ENCODE data around the gene PVRIG.
"Not testable (repeated sequence)": the region's sequence is repeated elsewhere in the genome, so short reads cannot be mapped to it uniquely, and the experiment has no call there.

PVRIG gene

GRCh38 chr7:100190048-100190711 lies 29.6 kb upstream of the PVRIG start:
- peak; percentile 34 for TF ChIP-seq CTCF (IDR thresholded peaks at IDR 0.05; ENCODE audit: insufficient read depth, missing control alignments)
- DNase-seq (ENCODE audit: insufficient read length, low spot score) (no peak), FAIRE-seq (no peak)

DNA sequence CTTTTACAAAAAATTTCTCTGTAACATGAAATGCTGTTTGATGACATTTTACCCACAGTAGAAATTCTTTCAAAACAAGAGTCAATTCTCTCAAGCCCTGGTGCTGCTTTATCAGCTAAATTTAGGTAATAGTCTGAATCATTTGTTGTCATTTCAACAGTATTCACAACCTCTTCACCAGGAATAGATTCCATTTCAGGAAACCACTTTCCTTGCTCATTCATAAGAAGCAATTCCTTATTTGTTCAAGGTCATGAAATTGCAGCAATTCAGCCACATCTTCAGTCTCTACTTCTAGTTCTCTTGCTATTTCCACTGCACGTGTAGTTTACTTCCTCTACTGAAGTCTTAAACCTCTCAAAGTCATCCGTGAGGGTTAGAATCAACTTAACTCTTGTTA lies 28.0 kb upstream of the PVRIG start:
- no peak for TF ChIP-seq CTCF (IDR thresholded peaks at IDR 0.05; ENCODE audit: insufficient read depth, missing control alignments)
- DNase-seq (ENCODE audit: insufficient read length, low spot score) (no peak), FAIRE-seq (no peak)

GRCh38 chr7:100192281-100192862 lies 27.4 kb upstream of the PVRIG start:
- not testable (repeated sequence) for FAIRE-seq; DNase-seq (ENCODE audit: insufficient read length, low spot score)

DNA sequence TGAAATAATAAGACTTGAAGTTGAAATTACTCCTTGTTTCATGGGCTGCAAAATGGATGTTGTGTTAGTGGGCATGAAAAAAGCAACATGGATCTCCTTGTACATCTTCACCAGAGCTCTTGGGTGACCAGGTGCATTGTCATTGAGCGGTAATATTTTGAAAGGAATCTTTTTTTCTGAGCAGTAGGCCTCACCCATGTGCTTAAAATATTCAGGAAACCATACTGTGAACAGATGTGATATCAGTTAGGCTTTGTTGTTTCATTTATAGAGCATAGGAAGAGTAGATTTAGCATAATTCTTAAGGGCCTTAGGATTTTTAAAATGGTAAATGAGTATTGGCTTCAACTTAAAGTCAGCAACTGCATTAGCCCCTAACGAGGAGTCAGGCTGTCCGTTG lies 26.8 kb upstream of the PVRIG start:
- no peak for TF ChIP-seq CTCF (IDR thresholded peaks at IDR 0.05; ENCODE audit: insufficient read depth, missing control alignments)
- FAIRE-seq (no peak), DNase-seq (ENCODE audit: insufficient read length, low spot score) (no peak)

DNA sequence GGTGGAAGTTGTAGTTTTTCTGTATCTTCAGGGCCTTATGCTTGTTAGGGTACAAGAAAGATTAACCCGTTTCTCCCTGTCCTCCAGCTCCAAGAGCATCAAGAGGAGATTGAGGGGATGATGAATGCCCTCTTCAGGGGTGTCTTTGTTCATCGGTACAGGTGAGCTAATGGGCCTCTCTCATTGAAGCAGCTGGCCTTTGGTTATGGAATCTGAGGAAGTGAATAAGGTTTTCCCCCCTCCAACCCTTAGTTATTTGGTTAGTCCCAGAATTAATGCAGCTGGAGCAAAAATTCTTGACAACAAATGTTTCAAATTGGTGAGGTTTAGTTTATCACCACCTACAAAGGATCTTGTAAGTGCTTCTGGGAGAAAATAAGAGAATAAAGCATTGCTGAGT lies 24.5 kb upstream of the PVRIG start:
- TF ChIP-seq CTCF (IDR thresholded peaks at IDR 0.05; ENCODE audit: insufficient read depth, missing control alignments), result no peak

DNA sequence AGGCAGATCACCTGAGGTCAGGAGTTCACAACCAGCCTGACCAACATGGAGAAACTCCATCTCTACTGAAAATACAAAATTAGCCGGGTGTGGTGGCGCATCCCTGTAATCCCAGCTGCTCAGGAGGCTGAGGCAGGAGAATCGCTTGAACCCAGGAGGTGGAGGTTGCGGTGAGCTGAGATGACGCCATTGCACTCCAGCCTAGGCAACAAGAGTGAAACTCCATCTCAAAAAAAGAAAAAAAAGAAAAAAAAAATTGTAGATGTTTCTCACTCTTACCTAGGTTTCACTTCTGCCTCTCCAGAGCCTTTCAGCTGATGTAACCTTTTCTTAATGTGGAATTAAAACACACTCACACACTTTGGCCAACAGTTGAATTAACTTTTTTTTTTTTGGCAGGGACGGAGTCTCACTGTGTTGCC lies 23.8 kb upstream of the PVRIG start:
- not testable (repeated sequence) for DNase-seq (ENCODE audit: insufficient read length, low spot score); FAIRE-seq

More for the DNA sequence above, 24.5 kb upstream of the PVRIG start:
- no peak for FAIRE-seq
- DNase-seq (ENCODE audit: insufficient read length, low spot score), result no peak

DNA sequence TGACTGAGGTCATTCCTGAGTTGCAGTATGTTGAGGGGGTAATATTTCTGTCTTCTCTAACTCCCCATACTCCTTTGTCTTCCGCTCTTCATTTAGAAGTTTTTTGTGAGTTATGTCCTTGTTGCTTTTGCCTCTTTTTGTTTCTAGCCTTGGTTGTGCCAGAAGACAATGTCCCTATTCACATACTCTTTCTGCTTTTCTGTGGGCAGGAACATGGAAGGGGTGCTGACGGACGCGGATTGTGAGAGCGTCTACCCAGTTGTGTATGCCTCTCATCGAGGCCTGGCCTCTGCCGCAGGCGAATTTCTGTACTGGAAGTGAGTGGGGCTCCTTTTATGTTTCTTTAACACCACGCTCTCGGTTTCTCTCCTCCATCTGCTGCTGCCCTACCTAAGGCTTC lies 21.5 kb upstream of the PVRIG start:
- no peak for DNase-seq (ENCODE audit: insufficient read length, low spot score)
- no peak for FAIRE-seq
- no peak for TF ChIP-seq CTCF (IDR thresholded peaks at IDR 0.05; ENCODE audit: insufficient read depth, missing control alignments)

DNA sequence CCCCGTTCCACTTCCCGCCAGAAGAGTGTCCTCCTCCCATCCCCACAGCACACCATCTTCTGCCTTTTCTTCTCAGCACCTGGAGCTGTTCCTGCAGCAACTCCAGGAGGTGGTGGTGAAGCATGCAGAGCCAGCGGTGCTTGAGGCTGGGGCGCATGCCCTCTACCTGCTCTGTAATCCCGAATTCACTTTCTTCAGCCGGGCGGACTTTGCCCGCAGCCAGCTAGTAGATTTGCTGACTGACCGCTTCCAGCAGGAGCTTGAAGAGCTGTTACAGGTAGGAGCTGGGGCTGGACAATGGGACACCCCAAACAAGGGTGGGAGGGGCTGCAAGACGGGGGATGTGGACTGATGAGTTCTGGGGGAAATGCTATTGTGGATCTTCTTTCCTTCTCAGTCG lies 19.1 kb upstream of the PVRIG start:
- TF ChIP-seq CTCF (IDR thresholded peaks at IDR 0.05; ENCODE audit: insufficient read depth, missing control alignments), result no peak
- no peak for DNase-seq (ENCODE audit: insufficient read length, low spot score)
- no peak for FAIRE-seq
